DND-41 (cell line): ENCODE results near the gene FBN1.

Experiments
- ATAC-seq: fragments of 200-7000 bp; cut with Tn5 transposase; 3 replicates; pipeline ENCODE4 v1.9.1; 2021; ENCODE audit warnings: low read depth; ENCODE audit not compliant: insufficient read depth
- DNase-seq: peaks from one replicate; pipeline ENCODE4 v3.0.0-alpha.2; 2020
- H2AFZ ChIP-seq: 2 replicates; pipeline ENCODE4 v1.6.0; 2012; ENCODE audit warnings: low read depth, low read length
- H3K27ac ChIP-seq: 2 replicates; pipeline ENCODE4 v1.5.1; 2012; ENCODE audit warnings: low read length, inconsistent platforms
- H3K27me3 ChIP-seq: fragments of 200-600 bp; sonication (generic); 2 replicates; pipeline ENCODE4 v1.6.0; 2012; ENCODE audit warnings: low read length, mild to moderate bottlenecking, inconsistent platforms; ENCODE audit not compliant: insufficient read depth, poor library complexity
- H3K36me3 ChIP-seq: 2 replicates; pipeline ENCODE4 v1.5.1; 2012; ENCODE audit warnings: low read length, inconsistent platforms; ENCODE audit not compliant: insufficient read depth
- H3K4me1 ChIP-seq: 2 replicates; pipeline ENCODE4 v1.5.1; 2012; ENCODE audit warnings: mild to moderate bottlenecking, low read length; ENCODE audit not compliant: insufficient read depth
- H3K4me2 ChIP-seq: 2 replicates; pipeline ENCODE4 v1.6.0; 2012; ENCODE audit warnings: mild to moderate bottlenecking, moderate library complexity, low read length, inconsistent platforms; ENCODE audit not compliant: insufficient read depth
- H3K4me3 ChIP-seq, 2 experiments: fragments of 200-600 bp in 1 of 2; shearing (Covaris generic) in 1 of 2; 2 replicates each; pipeline ENCODE4 v1.5.1; 2012 to 2016; ENCODE audit warnings: inconsistent platforms in 2 of 2, low read length in 2 of 2, mild to moderate bottlenecking in 2 of 2, low read depth in 1 of 2, moderate library complexity in 1 of 2
- H3K79me2 ChIP-seq: 2 replicates; pipeline ENCODE4 v1.6.0; 2012; ENCODE audit warnings: low read length, inconsistent platforms; ENCODE audit not compliant: insufficient read depth
- H3K9ac ChIP-seq: 2 replicates; pipeline ENCODE4 v1.6.0; 2012; ENCODE audit warnings: low read depth, mild to moderate bottlenecking, inconsistent platforms, low read length, moderate library complexity
- H3K9me3 ChIP-seq: 2 replicates; pipeline ENCODE4 v1.5.1; 2012; ENCODE audit warnings: low read length, moderate library complexity, mild to moderate bottlenecking, inconsistent platforms; ENCODE audit not compliant: insufficient read depth, severe bottlenecking
- H4K20me1 ChIP-seq: 2 replicates; pipeline ENCODE4 v1.6.0; 2012; ENCODE audit warnings: low read length; ENCODE audit not compliant: insufficient read depth
- CTCF ChIP-seq: IDR thresholded peaks from 2 replicates; pipeline ENCODE4 v1.5.1; 2012; ENCODE audit warnings: borderline replicate concordance, low read length, moderate library complexity, mild to moderate bottlenecking; ENCODE audit not compliant: poor library complexity, severe bottlenecking; ENCODE audit errors: extremely low read depth
- EZH2 ChIP-seq: IDR thresholded peaks from 3 replicates; pipeline ENCODE4 v1.6.1; 2012; ENCODE audit warnings: borderline replicate concordance, low read depth, mild to moderate bottlenecking, moderate library complexity, low read length, inconsistent platforms; ENCODE audit not compliant: severe bottlenecking

FBN1 gene

DNA sequence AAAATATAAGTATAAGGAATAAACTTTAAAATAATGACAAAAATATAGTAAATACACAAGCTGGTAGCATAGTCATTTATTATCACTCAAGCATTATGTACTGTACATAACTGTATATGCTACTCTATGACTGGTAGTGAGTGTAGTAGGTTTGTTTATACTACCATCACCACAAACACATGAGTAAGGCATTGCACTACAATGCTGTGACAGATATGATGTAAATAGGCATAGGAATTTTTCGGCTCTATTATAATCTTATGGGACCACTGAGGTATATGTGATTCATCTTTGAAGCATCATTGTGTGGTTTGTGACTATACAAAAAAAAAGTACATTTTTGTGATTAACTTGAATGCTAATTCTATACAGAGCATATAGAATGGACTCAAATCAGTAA, 35.3 kb upstream of the FBN1 start:
- ATAC-seq (no peak), DNase-seq (no peak)
- no peak overlapping the region for H3K4me2 ChIP-seq

GRCh38 chr15:48679952-48680351, 34.4 kb upstream of the FBN1 start:
- no peak overlapping the region for H3K4me3 ChIP-seq
- no peak overlapping the region for H2AFZ ChIP-seq
- TF ChIP-seq CTCF (no peak), EZH2 (no peak)
- DNase-seq, result no peak
- H3K4me1 ChIP-seq, result no peaks in the 10 kb centered on the region
- no peak overlapping the region for H3K9ac ChIP-seq
- no peak for ATAC-seq
- H3K36me3 ChIP-seq, result no peaks in the 10 kb centered on the region
- H3K79me2 ChIP-seq, result no peaks in the 10 kb centered on the region
- no peak overlapping the region for H3K4me2 ChIP-seq
- H3K9me3 ChIP-seq, result no peaks in the 10 kb centered on the region
- H3K27ac ChIP-seq, result no peak overlapping the region
- no peaks in the 10 kb centered on the region for H4K20me1 ChIP-seq
- no peaks in the 10 kb centered on the region for H3K27me3 ChIP-seq

More for the DNA sequence above, 35.3 kb upstream of the FBN1 start:
- Histone ChIP-seq H3K27ac (no peak overlapping the region), H3K4me1 (no peaks in the 10 kb centered on the region), H2AFZ (no peak overlapping the region), H3K36me3 (no peaks in the 10 kb centered on the region), H3K79me2 (no peaks in the 10 kb centered on the region), H4K20me1 (no peaks in the 10 kb centered on the region), H3K9ac (no peak overlapping the region), H3K4me3 (no peak overlapping the region), H3K9me3 (no peaks in the 10 kb centered on the region), H3K27me3 (no peaks in the 10 kb centered on the region)
- TF ChIP-seq EZH2 (no peak), CTCF (no peak)

GRCh38 chr15:48678851-48679250, 33.3 kb upstream of the FBN1 start:
- no peak overlapping the region for H2AFZ ChIP-seq
- no peak overlapping the region for H3K27ac ChIP-seq
- H3K4me3 ChIP-seq, result no peak overlapping the region
- ATAC-seq (no peak), DNase-seq (no peak)
- no peak overlapping the region for H3K4me2 ChIP-seq
- no peaks in the 10 kb centered on the region for H3K27me3 ChIP-seq
- TF ChIP-seq EZH2 (no peak), CTCF (no peak)
- H4K20me1 ChIP-seq, result no peaks in the 10 kb centered on the region
- no peaks in the 10 kb centered on the region for H3K79me2 ChIP-seq
- no peaks in the 10 kb centered on the region for H3K9me3 ChIP-seq
- H3K4me1 ChIP-seq, result no peaks in the 10 kb centered on the region
- H3K36me3 ChIP-seq, result no peaks in the 10 kb centered on the region
- no peak overlapping the region for H3K9ac ChIP-seq

- Histone ChIP-seq H3K4me2 (no peak overlapping the region), H3K4me1 (no peaks in the 10 kb centered on the region), H3K4me3 (no peak overlapping the region), H4K20me1 (no peaks in the 10 kb centered on the region), H3K27ac (no peak overlapping the region), H3K9me3 (no peaks in the 10 kb centered on the region), H3K9ac (no peak overlapping the region), H2AFZ (no peak overlapping the region), H3K27me3 (no peaks in the 10 kb centered on the region), H3K36me3 (no peaks in the 10 kb centered on the region), H3K79me2 (no peaks in the 10 kb centered on the region)
- TF ChIP-seq CTCF, result no peak
- TF ChIP-seq EZH2, result no peak
- DNase-seq, result no peak
- ATAC-seq, result no peak
Measured at GRCh38 chr15:48677821-48678220, 32.3 kb upstream of the FBN1 start.
